GM12864 (cell line): ENCODE results near the gene ST6GALNAC6.

Experiments used
- DNase-seq: peaks from one replicate; pipeline ENCODE4 v3.0.0-alpha.2; 2011; ENCODE audit warnings: low read depth
- H3K4me3 ChIP-seq: 2 replicates; pipeline ENCODE4 v1.5.1; 2011; ENCODE audit warnings: mild to moderate bottlenecking, low read depth, low read length, control low read depth
- CTCF ChIP-seq: IDR thresholded peaks from 2 replicates; pipeline ENCODE4 v1.5.1; 2011; ENCODE audit warnings: low read depth, mild to moderate bottlenecking, moderate library complexity, low read length, control low read depth, inconsistent platforms; ENCODE audit errors: missing control alignments

ST6GALNAC6 gene

GRCh38 chr9:127865645-127866464 lies 33.5 kb downstream of the ST6GALNAC6 start:
- no peak for TF ChIP-seq CTCF
- H3K4me3 ChIP-seq, result no peak overlapping the region
- no peak for DNase-seq

- TF ChIP-seq CTCF, result no peak
- H3K4me3 ChIP-seq, result no peak overlapping the region
- DNase-seq, result no peak
These were observed 36.2 kb downstream of the ST6GALNAC6 start for GRCh38 chr9:127863191-127863621.

- TF ChIP-seq CTCF, result no peak
- H3K4me3 ChIP-seq, result no peak overlapping the region
- no peak for DNase-seq
These were observed 37.1 kb downstream of the ST6GALNAC6 start for GRCh38 chr9:127862075-127863011.

GRCh38 chr9:127860779-127861178 lies 38.6 kb downstream of the ST6GALNAC6 start:
- TF ChIP-seq CTCF, result no peak
- DNase-seq, result no peak
- H3K4me3 ChIP-seq, result no peak overlapping the region

- TF ChIP-seq CTCF, result no peak
- no peak overlapping the region for H3K4me3 ChIP-seq
- no peak for DNase-seq
These were observed 39.1 kb downstream of the ST6GALNAC6 start for GRCh38 chr9:127860260-127860659.

GRCh38 chr9:127858041-127858512 lies 41.3 kb downstream of the ST6GALNAC6 start:
- no peak for DNase-seq
- TF ChIP-seq CTCF, result no peak
- H3K4me3 ChIP-seq, result no peak overlapping the region
